Measurements from ENCODE around the gene KAT8.

DNA sequence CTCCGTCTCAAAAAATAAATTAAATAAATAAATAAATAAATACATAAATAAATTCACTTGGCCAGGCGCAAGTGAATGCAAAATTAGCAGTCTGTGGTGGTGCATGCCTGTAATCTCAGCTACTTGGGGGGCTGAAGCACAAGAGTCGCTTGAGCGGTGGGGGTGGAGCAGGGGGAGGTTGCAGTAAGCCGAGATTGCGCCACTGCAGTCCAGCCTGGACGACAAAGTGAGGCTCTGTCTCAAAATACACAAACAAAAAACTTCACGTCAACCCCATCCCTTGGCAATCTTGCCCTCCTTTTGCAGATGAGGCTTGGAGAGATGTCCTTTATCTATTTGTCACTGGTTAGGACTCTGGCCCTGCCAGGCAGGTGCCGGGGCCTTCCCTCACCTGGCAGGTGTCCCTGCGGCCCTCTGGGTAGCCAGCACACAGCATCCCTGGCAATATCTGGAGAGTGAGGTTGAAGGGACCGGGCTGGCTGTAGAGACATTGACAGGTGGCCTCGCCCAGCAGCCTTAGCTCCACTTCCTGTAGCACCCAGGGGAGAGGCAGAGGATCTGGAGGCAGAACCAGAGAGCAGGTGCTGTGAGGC, 28.0 kb downstream of the KAT8 start:
- TF ChIP-seq, protein P1, sequence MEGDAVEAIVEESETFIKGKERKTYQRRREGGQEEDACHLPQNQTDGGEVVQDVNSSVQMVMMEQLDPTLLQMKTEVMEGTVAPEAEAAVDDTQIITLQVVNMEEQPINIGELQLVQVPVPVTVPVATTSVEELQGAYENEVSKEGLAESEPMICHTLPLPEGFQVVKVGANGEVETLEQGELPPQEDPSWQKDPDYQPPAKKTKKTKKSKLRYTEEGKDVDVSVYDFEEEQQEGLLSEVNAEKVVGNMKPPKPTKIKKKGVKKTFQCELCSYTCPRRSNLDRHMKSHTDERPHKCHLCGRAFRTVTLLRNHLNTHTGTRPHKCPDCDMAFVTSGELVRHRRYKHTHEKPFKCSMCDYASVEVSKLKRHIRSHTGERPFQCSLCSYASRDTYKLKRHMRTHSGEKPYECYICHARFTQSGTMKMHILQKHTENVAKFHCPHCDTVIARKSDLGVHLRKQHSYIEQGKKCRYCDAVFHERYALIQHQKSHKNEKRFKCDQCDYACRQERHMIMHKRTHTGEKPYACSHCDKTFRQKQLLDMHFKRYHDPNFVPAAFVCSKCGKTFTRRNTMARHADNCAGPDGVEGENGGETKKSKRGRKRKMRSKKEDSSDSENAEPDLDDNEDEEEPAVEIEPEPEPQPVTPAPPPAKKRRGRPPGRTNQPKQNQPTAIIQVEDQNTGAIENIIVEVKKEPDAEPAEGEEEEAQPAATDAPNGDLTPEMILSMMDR (tag by site-specific recombination; IDR thresholded peaks at IDR 0.05) = no peak
- TF ChIP-seq SCRT1 (tag by site-specific recombination; IDR thresholded peaks at IDR 0.05; ENCODE audit: borderline replicate concordance) = no peak
- TF ChIP-seq MEIS1 (CRISPR knock-in tag; IDR thresholded peaks at IDR 0.05; ENCODE audit: borderline replicate concordance) = no peak
- TF ChIP-seq, protein P2, sequence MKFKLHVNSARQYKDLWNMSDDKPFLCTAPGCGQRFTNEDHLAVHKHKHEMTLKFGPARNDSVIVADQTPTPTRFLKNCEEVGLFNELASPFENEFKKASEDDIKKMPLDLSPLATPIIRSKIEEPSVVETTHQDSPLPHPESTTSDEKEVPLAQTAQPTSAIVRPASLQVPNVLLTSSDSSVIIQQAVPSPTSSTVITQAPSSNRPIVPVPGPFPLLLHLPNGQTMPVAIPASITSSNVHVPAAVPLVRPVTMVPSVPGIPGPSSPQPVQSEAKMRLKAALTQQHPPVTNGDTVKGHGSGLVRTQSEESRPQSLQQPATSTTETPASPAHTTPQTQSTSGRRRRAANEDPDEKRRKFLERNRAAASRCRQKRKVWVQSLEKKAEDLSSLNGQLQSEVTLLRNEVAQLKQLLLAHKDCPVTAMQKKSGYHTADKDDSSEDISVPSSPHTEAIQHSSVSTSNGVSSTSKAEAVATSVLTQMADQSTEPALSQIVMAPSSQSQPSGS (tag by site-specific recombination; IDR thresholded peaks at IDR 0.05; ENCODE audit: low read depth) = no peak
- TF ChIP-seq IKZF3 (tag by site-specific recombination; IDR thresholded peaks at IDR 0.05) = no peak
- TF ChIP-seq, protein P3, sequence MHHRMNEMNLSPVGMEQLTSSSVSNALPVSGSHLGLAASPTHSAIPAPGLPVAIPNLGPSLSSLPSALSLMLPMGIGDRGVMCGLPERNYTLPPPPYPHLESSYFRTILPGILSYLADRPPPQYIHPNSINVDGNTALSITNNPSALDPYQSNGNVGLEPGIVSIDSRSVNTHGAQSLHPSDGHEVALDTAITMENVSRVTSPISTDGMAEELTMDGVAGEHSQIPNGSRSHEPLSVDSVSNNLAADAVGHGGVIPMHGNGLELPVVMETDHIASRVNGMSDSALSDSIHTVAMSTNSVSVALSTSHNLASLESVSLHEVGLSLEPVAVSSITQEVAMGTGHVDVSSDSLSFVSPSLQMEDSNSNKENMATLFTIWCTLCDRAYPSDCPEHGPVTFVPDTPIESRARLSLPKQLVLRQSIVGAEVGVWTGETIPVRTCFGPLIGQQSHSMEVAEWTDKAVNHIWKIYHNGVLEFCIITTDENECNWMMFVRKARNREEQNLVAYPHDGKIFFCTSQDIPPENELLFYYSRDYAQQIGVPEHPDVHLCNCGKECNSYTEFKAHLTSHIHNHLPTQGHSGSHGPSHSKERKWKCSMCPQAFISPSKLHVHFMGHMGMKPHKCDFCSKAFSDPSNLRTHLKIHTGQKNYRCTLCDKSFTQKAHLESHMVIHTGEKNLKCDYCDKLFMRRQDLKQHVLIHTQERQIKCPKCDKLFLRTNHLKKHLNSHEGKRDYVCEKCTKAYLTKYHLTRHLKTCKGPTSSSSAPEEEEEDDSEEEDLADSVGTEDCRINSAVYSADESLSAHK (tag by site-specific recombination; IDR thresholded peaks at IDR 0.05) = no peak
- no peak for TF ChIP-seq ZNF24 (tag by site-specific recombination; IDR thresholded peaks at IDR 0.05)

Measured in HEK293 (cell line).